GM12891 (cell line): ENCODE measurements around the gene ZNF446.

Experiments
- DNase-seq: peaks from one replicate; pipeline ENCODE4 v3.0.0; 2011; ENCODE audit warnings: low spot score; ENCODE audit not compliant: insufficient read length
- FAIRE-seq: peaks from 2 replicates; lab custom pipeline; 2011; peaks lifted over from hg19 to GRCh38; lab: Jason Lieb, UNC
- PAX5 ChIP-seq: IDR thresholded peaks from 2 replicates; pipeline ENCODE4 v1.6.1; 2011; ENCODE audit warnings: low read length, moderate library complexity, mild to moderate bottlenecking; ENCODE audit not compliant: insufficient read depth, severe bottlenecking
- POLR2A ChIP-seq: IDR thresholded peaks from 2 replicates; pipeline ENCODE4 v1.6.1; 2011; ENCODE audit warnings: low read depth, low read length, control low read depth
- POLR2AphosphoS5 ChIP-seq: IDR thresholded peaks from 2 replicates; pipeline ENCODE4 v1.6.1; 2011; ENCODE audit warnings: low read depth, low read length, control low read depth
- POU2F2 ChIP-seq: IDR thresholded peaks from 2 replicates; pipeline ENCODE4 v1.6.1; 2011; ENCODE audit warnings: low read depth, mild to moderate bottlenecking, control low read depth, low read length, moderate library complexity
- SPI1 ChIP-seq: IDR thresholded peaks from 2 replicates; pipeline ENCODE4 v1.6.1; 2011; ENCODE audit warnings: low read depth, low read length, control low read depth
- TAF1 ChIP-seq: IDR thresholded peaks from 2 replicates; pipeline ENCODE4 v1.6.1; 2011; ENCODE audit warnings: low read depth, low read length, control low read depth

ZNF446 gene

DNA sequence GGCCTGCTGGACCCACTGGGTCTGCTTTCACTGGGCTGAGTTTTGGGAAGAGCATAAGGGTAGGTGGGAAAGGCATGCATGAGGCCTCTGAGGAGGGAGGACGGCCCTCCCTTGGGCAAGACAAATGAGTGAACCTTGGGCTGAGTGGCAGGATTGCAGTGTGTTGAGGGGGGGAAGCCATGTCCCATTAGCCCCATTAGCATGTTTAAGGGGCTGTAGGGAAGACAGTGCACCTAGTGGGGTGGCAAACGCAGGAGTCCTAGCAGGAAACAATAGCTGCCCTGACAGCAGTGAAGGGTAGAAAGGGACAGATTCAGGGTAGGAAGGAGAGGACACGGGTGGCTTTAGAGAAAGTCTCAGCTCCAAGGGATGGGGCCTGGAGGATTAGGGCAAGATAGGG is 46.6 kb downstream of the ZNF446 start:
- TF ChIP-seq TAF1 = no peak
- no peak for TF ChIP-seq POLR2AphosphoS5
- no peak for TF ChIP-seq SPI1
- no peak for TF ChIP-seq POU2F2
- TF ChIP-seq POLR2A = no peak
- TF ChIP-seq PAX5 = no peak
- DNase-seq (no peak), FAIRE-seq (no peak)

DNA sequence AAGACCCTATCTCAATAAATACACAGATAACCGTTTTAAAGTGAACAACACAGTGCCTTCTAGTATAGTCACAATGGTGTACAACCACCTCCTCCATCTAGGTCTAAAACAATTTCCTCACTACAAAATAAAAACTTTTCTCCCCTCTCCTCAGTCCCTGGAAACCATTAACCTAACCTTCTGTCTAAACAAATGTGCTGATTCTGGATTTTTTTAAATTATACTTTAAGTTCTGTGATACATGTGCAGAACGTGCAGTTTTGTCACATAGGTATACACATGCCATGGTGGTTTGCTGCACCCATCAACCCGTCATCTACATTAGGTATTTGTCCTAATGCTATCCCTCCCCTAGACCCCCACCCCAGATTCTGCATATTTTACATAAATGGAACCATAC is 53.3 kb downstream of the ZNF446 start:
- no peak for FAIRE-seq
- DNase-seq = no peak
- TF ChIP-seq SPI1 (no peak), POLR2AphosphoS5 (no peak), TAF1 (no peak), PAX5 (no peak), POU2F2 (no peak), POLR2A (no peak)
